ENCODE measurements around the gene MGMT.

DNA sequence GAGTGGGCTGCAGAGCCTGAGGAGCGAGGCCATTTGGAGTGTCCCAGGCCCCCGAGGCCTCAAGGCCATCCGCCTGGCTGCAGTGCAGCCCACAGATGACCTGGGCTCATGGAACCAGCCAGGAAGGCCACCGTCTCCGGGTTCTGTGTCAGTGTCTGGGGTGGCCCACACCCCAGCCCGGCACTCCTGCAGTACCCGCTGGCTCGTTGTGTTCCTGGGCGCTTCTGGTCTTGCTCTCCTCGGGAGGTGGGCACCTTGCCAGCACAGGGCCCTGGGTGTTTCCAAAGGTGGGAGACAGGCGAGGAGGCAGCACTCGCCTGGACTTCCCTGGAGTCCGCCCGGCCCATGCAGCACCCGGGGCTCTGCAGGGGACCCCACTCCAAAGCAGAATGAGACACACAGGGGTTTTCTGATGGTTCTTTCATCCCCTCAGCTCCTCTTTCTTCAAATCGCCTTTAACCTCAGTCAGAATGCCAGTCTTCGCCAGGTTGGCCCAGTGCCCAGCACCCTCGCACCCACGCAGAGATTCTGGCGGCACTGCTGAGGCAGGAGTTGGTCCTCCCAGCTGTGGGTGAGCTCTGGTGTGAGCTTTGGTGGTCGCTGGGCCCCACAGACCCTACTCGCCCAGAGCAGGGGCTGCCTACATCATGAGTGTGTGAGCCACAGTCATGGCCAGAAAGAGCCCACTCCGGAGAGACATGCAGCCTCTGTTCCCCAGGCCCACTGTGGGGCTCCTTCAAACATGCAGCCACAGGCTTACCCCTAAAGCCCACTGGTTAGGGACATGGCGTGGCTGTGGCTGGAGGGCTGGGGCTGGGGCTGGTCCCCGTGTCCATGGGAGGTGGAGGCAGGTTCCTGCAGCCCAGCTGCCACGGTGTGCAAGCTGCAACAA is 341.3 kb downstream of the MGMT start:
- TF ChIP-seq POLR2AphosphoS5 (IDR thresholded peaks at IDR 0.05; ENCODE audit: low read depth, low read length) (no peak), EZH2 (IDR thresholded peaks at IDR 0.05) (no peak), EZH2phosphoT487 (IDR thresholded peaks at IDR 0.05; ENCODE audit: borderline replicate concordance) (no peak), ZFX (IDR thresholded peaks at IDR 0.05) (no peak), JUND (IDR thresholded peaks at IDR 0.05) (no peak), ZNF274 (IDR thresholded peaks at IDR 0.05; ENCODE audit: low read depth, low read length) (no peak), SP1 (IDR thresholded peaks at IDR 0.05; ENCODE audit: low read depth) (no peak), RAD21 (IDR thresholded peaks at IDR 0.05; ENCODE audit: low read depth) (no peak), EGR1 (IDR thresholded peaks at IDR 0.05; ENCODE audit: low read depth) (no peak)
- TF ChIP-seq, protein P1, sequence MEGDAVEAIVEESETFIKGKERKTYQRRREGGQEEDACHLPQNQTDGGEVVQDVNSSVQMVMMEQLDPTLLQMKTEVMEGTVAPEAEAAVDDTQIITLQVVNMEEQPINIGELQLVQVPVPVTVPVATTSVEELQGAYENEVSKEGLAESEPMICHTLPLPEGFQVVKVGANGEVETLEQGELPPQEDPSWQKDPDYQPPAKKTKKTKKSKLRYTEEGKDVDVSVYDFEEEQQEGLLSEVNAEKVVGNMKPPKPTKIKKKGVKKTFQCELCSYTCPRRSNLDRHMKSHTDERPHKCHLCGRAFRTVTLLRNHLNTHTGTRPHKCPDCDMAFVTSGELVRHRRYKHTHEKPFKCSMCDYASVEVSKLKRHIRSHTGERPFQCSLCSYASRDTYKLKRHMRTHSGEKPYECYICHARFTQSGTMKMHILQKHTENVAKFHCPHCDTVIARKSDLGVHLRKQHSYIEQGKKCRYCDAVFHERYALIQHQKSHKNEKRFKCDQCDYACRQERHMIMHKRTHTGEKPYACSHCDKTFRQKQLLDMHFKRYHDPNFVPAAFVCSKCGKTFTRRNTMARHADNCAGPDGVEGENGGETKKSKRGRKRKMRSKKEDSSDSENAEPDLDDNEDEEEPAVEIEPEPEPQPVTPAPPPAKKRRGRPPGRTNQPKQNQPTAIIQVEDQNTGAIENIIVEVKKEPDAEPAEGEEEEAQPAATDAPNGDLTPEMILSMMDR (IDR thresholded peaks at IDR 0.05 in 2 of 3, conservative IDR thresholded peaks at IDR 0.05 in 1 of 3; ENCODE audit: borderline replicate concordance in 1 of 3, insufficient read depth in 1 of 3, low read depth in 2 of 3, low read length in 2 of 3) = no peak
- TF ChIP-seq, protein P2, sequence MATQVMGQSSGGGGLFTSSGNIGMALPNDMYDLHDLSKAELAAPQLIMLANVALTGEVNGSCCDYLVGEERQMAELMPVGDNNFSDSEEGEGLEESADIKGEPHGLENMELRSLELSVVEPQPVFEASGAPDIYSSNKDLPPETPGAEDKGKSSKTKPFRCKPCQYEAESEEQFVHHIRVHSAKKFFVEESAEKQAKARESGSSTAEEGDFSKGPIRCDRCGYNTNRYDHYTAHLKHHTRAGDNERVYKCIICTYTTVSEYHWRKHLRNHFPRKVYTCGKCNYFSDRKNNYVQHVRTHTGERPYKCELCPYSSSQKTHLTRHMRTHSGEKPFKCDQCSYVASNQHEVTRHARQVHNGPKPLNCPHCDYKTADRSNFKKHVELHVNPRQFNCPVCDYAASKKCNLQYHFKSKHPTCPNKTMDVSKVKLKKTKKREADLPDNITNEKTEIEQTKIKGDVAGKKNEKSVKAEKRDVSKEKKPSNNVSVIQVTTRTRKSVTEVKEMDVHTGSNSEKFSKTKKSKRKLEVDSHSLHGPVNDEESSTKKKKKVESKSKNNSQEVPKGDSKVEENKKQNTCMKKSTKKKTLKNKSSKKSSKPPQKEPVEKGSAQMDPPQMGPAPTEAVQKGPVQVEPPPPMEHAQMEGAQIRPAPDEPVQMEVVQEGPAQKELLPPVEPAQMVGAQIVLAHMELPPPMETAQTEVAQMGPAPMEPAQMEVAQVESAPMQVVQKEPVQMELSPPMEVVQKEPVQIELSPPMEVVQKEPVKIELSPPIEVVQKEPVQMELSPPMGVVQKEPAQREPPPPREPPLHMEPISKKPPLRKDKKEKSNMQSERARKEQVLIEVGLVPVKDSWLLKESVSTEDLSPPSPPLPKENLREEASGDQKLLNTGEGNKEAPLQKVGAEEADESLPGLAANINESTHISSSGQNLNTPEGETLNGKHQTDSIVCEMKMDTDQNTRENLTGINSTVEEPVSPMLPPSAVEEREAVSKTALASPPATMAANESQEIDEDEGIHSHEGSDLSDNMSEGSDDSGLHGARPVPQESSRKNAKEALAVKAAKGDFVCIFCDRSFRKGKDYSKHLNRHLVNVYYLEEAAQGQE (IDR thresholded peaks at IDR 0.05; ENCODE audit: low read depth) = no peak
